Kidney (tissue), 14 donors: Measurements from ENCODE around the gene APOA4. TPM values are rescaled to one million over a fixed set of nuclear protein-coding genes. Genes with fewer than 3 reads are reported as not detected.

ENCODE experiments used
- DNase-seq, 5 donors: peaks; one replicate each; pipeline ENCODE4 v3.0.0-alpha.2; 2013 to 2020
- FAIRE-seq: peaks from 2 replicates; lab custom pipeline; 2012; peaks lifted over from hg19 to GRCh38; lab: Jason Lieb, UNC
- H3K27ac ChIP-seq, 2 donors: one replicate each; pipeline ENCODE4 v1.7.0; 2013; ENCODE audit warnings: low read depth in 2 of 2, low read length in 2 of 2, inconsistent platforms in 1 of 2
- H3K27me3 ChIP-seq: one replicate; pipeline ENCODE4 v1.7.1; 2013; ENCODE audit warnings: low read length, inconsistent platforms; ENCODE audit not compliant: control insufficient read depth, insufficient read depth
- H3K36me3 ChIP-seq, 3 donors: one replicate each; pipeline versions ENCODE4 v1.7.0 to v1.7.1; 2013; ENCODE audit warnings: low read length in 3 of 3, control low read depth in 1 of 3, inconsistent platforms in 1 of 3; ENCODE audit not compliant: insufficient read depth in 3 of 3, control insufficient read depth in 2 of 3
- H3K4me1 ChIP-seq, 3 donors: one replicate each; pipeline versions ENCODE4 v1.7.0 to v1.7.1; 2013; ENCODE audit warnings: low read length in 3 of 3, inconsistent platforms in 1 of 3, low read depth in 1 of 3; ENCODE audit not compliant: control insufficient read depth in 2 of 3, insufficient read depth in 2 of 3
- H3K4me3 ChIP-seq, 3 donors: one replicate each; pipeline versions ENCODE4 v1.7.0 to v1.8.1; 2013; ENCODE audit warnings: low read length in 3 of 3, control low read depth in 1 of 3, inconsistent platforms in 1 of 3
- H3K9ac ChIP-seq, 3 donors: one replicate each; pipeline versions ENCODE4 v1.7.0 to v1.7.1; 2013; ENCODE audit warnings: low read length in 3 of 3, control low read depth in 1 of 3, inconsistent platforms in 1 of 3
- H3K9me3 ChIP-seq, 3 donors: one replicate each; pipeline versions ENCODE4 v1.7.0 to v1.7.1; 2013; ENCODE audit warnings: low read length in 3 of 3, control low read depth in 1 of 3, inconsistent platforms in 1 of 3; ENCODE audit not compliant: control insufficient read depth in 2 of 3, insufficient read depth in 1 of 3
- intact Hi-C: fragments of 100-400 bp; cut with DNase I; formaldehyde crosslinking; loops from one replicate; pipeline ENCODE4 v1.11.1; 2022
- polyA plus RNA-seq: library from polyadenylated mRNA; stranded (reverse); fragments of 350-450 nt; fragmentation: Illumina TruSeq; extraction: RNeasy Lipid Tissue Mini Kit (QIAGEN cat#74804); gene quantifications from one replicate; pipeline ENCODE4 v1.2.3, GENCODE V29; 2014; ENCODE audit warnings: low read depth, low replicate concordance; ENCODE audit not compliant: insufficient read depth
- total RNA-seq: library from RNA; stranded (reverse); fragmentation: NEBNext Ultra II Directional; extraction: Animal tissue kit (Norgen Biotek cat#: 25700); gene quantifications from one replicate; pipeline ENCODE4 v1.2.1, GENCODE V29; 2021
- TF ChIP-seq, protein P1 (sequence below): IDR thresholded peaks from 3 replicates; pipeline ENCODE4 v1.5.1; 2012; ENCODE audit warnings: mild to moderate bottlenecking, moderate library complexity, borderline replicate concordance; ENCODE audit not compliant: insufficient read depth; ENCODE audit errors: extremely low read depth
- donor health status: control.
- donor health status: control.
- donor health status: control.
- donor health status: control.
- donor health status: control.
- donor health status: DM: yes; HTN: yes; CAD: no.
- donor health status: Normal renal cell carcinoma (clear cell type).

Gene APOA4
- total and polyA plus RNA-seq, 2 donors from 2014 or later, result 0.80 TPM; not detected in 1

DNA sequence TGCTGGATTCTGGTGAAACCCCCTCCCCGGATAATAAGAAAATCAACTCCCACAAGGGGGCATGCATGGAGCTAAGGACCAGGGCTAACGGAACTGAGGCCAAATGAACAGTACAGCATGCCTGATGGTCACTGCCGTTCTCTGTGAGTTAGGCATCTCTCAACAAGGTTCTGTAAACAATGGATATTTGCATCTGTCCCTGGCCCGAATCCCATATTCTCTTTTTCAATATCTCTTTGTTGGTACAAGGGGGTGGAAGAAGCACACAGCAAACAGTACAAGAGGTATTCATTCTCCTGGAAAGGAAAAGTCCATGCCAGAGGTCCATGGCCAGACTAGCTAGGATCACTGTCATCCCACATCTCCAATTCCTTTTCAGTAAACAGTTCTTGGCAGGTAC, 46.5 kb upstream of the APOA4 start:
- DNase-seq (no peak), FAIRE-seq (no peak)
- no peaks in the 10 kb centered on the region for H3K27me3 ChIP-seq
- TF ChIP-seq, protein P1, sequence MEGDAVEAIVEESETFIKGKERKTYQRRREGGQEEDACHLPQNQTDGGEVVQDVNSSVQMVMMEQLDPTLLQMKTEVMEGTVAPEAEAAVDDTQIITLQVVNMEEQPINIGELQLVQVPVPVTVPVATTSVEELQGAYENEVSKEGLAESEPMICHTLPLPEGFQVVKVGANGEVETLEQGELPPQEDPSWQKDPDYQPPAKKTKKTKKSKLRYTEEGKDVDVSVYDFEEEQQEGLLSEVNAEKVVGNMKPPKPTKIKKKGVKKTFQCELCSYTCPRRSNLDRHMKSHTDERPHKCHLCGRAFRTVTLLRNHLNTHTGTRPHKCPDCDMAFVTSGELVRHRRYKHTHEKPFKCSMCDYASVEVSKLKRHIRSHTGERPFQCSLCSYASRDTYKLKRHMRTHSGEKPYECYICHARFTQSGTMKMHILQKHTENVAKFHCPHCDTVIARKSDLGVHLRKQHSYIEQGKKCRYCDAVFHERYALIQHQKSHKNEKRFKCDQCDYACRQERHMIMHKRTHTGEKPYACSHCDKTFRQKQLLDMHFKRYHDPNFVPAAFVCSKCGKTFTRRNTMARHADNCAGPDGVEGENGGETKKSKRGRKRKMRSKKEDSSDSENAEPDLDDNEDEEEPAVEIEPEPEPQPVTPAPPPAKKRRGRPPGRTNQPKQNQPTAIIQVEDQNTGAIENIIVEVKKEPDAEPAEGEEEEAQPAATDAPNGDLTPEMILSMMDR, result no peak
- intact Hi-C loops, result loop anchor here (10.0 kb wide), 1 partner anchor 235 kb away; no protein-coding TSS in a partner anchor
- no peak overlapping the region for H3K4me3 ChIP-seq
- H3K4me1 ChIP-seq, result no peaks in the 10 kb centered on the region
- H3K9ac ChIP-seq, result no peak overlapping the region
- no peaks in the 10 kb centered on the region for H3K9me3 ChIP-seq
- no peak overlapping the region for H3K27ac ChIP-seq
- peaks cover 4 to 65% (median 57%) of the 10 kb centered on the region in 3 donors for H3K36me3 ChIP-seq

- FAIRE-seq, result no peak
- Histone ChIP-seq H3K27me3 (no peaks in the 10 kb centered on the region), H3K9me3 (no peaks in the 10 kb centered on the region), H3K4me3 (no peak overlapping the region), H3K4me1 (no peaks in the 10 kb centered on the region), H3K36me3 (peaks cover 4 to 69% (median 52%) of the 10 kb centered on the region in 3 donors), H3K9ac (no peak overlapping the region), H3K27ac (no peak overlapping the region)
- DNase-seq, result no peak
- intact Hi-C loops, result no loop called here
- TF ChIP-seq, protein P1, result no peak
Observed at GRCh38 chr11:116868066-116868465, 45.0 kb upstream of the APOA4 start.

DNA sequence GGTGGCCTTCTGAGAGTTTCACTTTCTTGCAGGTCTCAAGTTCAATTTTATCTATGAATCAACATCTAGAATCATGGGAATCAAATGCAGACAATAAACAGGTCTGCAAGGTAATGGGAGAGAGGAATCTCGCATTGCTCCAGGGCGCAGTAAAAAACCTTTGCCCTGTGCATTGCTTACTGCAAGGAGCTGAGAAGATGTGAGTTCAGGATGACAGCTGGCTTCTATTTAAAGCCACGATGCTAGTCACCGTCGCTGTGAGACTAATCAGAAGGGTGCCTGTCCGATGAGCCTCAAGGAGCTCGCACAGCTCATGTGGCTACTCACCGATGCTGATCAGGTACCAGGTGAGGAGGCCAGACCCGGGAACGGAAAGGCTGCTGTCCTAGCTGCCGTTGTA, 44.5 kb upstream of the APOA4 start:
- no peak overlapping the region for H3K27ac ChIP-seq
- no peak overlapping the region for H3K4me3 ChIP-seq
- no peaks in the 10 kb centered on the region for H3K27me3 ChIP-seq
- peaks cover 4 to 64% (median 48%) of the 10 kb centered on the region in 3 donors for H3K36me3 ChIP-seq
- intact Hi-C loops, result no loop called here
- no peaks in the 10 kb centered on the region for H3K4me1 ChIP-seq
- no peak overlapping the region for H3K9ac ChIP-seq
- DNase-seq (no peak), FAIRE-seq (no peak)
- no peaks in the 10 kb centered on the region for H3K9me3 ChIP-seq
- TF ChIP-seq, protein P1, result no peak
